Fibroblast of lung (primary cell): Measurements from ENCODE around the gene RPL29. TPM values are rescaled to one million over a fixed set of nuclear protein-coding genes. Genes with fewer than 3 reads are reported as not detected.

ENCODE experiments used
- DNase-seq, 2 donors: peaks; one replicate each; pipeline versions ENCODE4 v3.0.0 to v3.0.0-alpha.2; 2010; ENCODE audit warnings: low read depth in 2 of 2
- H2AFZ ChIP-seq: 2 replicates; pipeline ENCODE4 v1.5.1; 2012; ENCODE audit warnings: low read length, control low read depth, inconsistent platforms
- H3K27ac ChIP-seq: 2 replicates; pipeline ENCODE4 v1.5.1; 2011; ENCODE audit warnings: low read length, control low read depth; ENCODE audit not compliant: insufficient read depth
- H3K27me3 ChIP-seq: 2 replicates; pipeline ENCODE4 v1.5.1; 2011; ENCODE audit warnings: mild to moderate bottlenecking, low read length; ENCODE audit not compliant: control insufficient read depth, insufficient read depth
- H3K36me3 ChIP-seq: 2 replicates; pipeline ENCODE4 v1.5.1; 2011; ENCODE audit warnings: low read length; ENCODE audit not compliant: control insufficient read depth, insufficient read depth
- H3K4me1 ChIP-seq: 2 replicates; pipeline ENCODE4 v1.5.1; 2011; ENCODE audit warnings: low read length; ENCODE audit not compliant: control insufficient read depth, insufficient read depth; ENCODE audit errors: extremely low read depth
- H3K4me2 ChIP-seq: 2 replicates; pipeline ENCODE4 v1.5.1; 2011; ENCODE audit warnings: low read length, control low read depth; ENCODE audit not compliant: insufficient read depth; ENCODE audit errors: extremely low read depth
- H3K4me3 ChIP-seq, 4 experiments: fragments of 200-600 bp in 1 of 4; sonication (generic) in 1 of 4; replicated peaks in 1 of 4; 2 replicates each; pipeline ENCODE4 v1.5.1; 2011 to 2016; ENCODE audit warnings: low read length in 4 of 4, low read depth in 3 of 4, mild to moderate bottlenecking in 3 of 4, control low read depth in 2 of 4, inconsistent platforms in 1 of 4, mixed read lengths in 1 of 4; ENCODE audit not compliant: insufficient read depth in 1 of 4; ENCODE audit errors: control extremely low read depth in 1 of 4
- H3K79me2 ChIP-seq: 2 replicates; pipeline ENCODE4 v1.5.1; 2012; ENCODE audit warnings: mild to moderate bottlenecking, low read length, inconsistent platforms; ENCODE audit not compliant: control insufficient read depth, insufficient read depth
- H3K9ac ChIP-seq: 2 replicates; pipeline ENCODE4 v1.5.1; 2011; ENCODE audit warnings: mild to moderate bottlenecking, low read length, control low read depth; ENCODE audit not compliant: insufficient read depth
- H3K9me3 ChIP-seq: 2 replicates; pipeline ENCODE4 v1.5.1; 2012; ENCODE audit warnings: low read depth, low read length; ENCODE audit not compliant: control insufficient read depth, insufficient read depth
- H4K20me1 ChIP-seq: 2 replicates; pipeline ENCODE4 v1.5.1; 2011; ENCODE audit warnings: low read length; ENCODE audit not compliant: control insufficient read depth, insufficient read depth; ENCODE audit errors: extremely low read depth
- CTCF ChIP-seq, 2 donors: IDR thresholded peaks in 1 of 2; conservative IDR thresholded peaks in 1 of 2; 1 replicate in 1 of 2; 2 replicates in 1 of 2; pipeline ENCODE4 v1.5.1; 2011 to 2012; ENCODE audit warnings: low read length in 2 of 2, control low read depth in 1 of 2, inconsistent platforms in 1 of 2, low read depth in 1 of 2, mild to moderate bottlenecking in 1 of 2
- EZH2 ChIP-seq: IDR thresholded peaks from 2 replicates; pipeline ENCODE4 v1.5.1; 2012; ENCODE audit warnings: low read length, control low read depth, mild to moderate bottlenecking; ENCODE audit errors: missing control alignments
- polyA plus RNA-seq, 2 donors: library from polyadenylated mRNA; depleted of rRNA in 1 of 2; stranded (reverse) in 1 of 2; unstranded in 1 of 2; fragments of >200 nt; gene quantifications; 2 replicates each; pipeline ENCODE4 v1.2.1, GENCODE V29; 2011 to 2012; ENCODE audit warnings: missing spikeins in 1 of 2
- total RNA-seq: library from RNA; depleted of rRNA; stranded (reverse); fragments of >200 nt; gene quantifications from 2 replicates; pipeline ENCODE4 v1.2.1, GENCODE V29; 2014

RPL29 gene
- total and polyA plus RNA-seq, 2 donors (not counting 1 experiment from before 2014, with no cell fraction given): 1,076 to 1,512 TPM

- TF ChIP-seq EZH2 (no peak), CTCF (conservative IDR thresholded peaks at IDR 0.05 in 1 of 2, IDR thresholded peaks at IDR 0.05 in 1 of 2; ENCODE audit: low read depth in 1 of 2, low read length in 2 of 2) (no peak)
- Histone ChIP-seq H3K9ac (no peak overlapping the region), H3K27ac (no peak overlapping the region), H3K4me1 (no peaks in the 10 kb centered on the region), H4K20me1 (no peaks in the 10 kb centered on the region), H3K9me3 (no peaks in the 10 kb centered on the region), H3K4me2 (no peak overlapping the region), H3K79me2 (no peaks in the 10 kb centered on the region), H3K4me3 (no peak overlapping the region), H3K27me3 (peaks cover 5% of the 10 kb centered on the region), H2AFZ (no peak overlapping the region), H3K36me3 (peaks cover 5% of the 10 kb centered on the region)
- no peak for DNase-seq
Observed at GRCh38 chr3:51954105-51954504, 41.6 kb downstream of the RPL29 start.

GRCh38 chr3:51953445-51953844, 42.2 kb downstream of the RPL29 start:
- Histone ChIP-seq H4K20me1 (no peaks in the 10 kb centered on the region), H3K27me3 (peaks cover 5% of the 10 kb centered on the region), H3K36me3 (peaks cover 3% of the 10 kb centered on the region), H3K4me3 (no peak overlapping the region), H3K9me3 (no peaks in the 10 kb centered on the region), H3K9ac (no peak overlapping the region), H2AFZ (no peak overlapping the region), H3K79me2 (no peaks in the 10 kb centered on the region), H3K27ac (no peak overlapping the region), H3K4me2 (no peak overlapping the region), H3K4me1 (no peaks in the 10 kb centered on the region)
- TF ChIP-seq EZH2 (no peak), CTCF (conservative IDR thresholded peaks at IDR 0.05 in 1 of 2, IDR thresholded peaks at IDR 0.05 in 1 of 2; ENCODE audit: low read depth in 1 of 2, low read length in 2 of 2) (no peak)
- DNase-seq: peak; percentile 63 to 68

- no peak for DNase-seq
Observed at GRCh38 chr3:51950899-51951298, 44.8 kb downstream of the RPL29 start.

More at GRCh38 chr3:51950899-51951298, 44.8 kb downstream of the RPL29 start:
- Histone ChIP-seq H3K27ac (no peak overlapping the region), H3K27me3 (peaks cover 5% of the 10 kb centered on the region), H4K20me1 (no peaks in the 10 kb centered on the region), H3K4me3 (no peak overlapping the region), H3K36me3 (peaks cover 3% of the 10 kb centered on the region), H3K9ac (no peak overlapping the region), H3K79me2 (no peaks in the 10 kb centered on the region), H3K9me3 (no peaks in the 10 kb centered on the region), H2AFZ (no peak overlapping the region), H3K4me2 (no peak overlapping the region), H3K4me1 (no peaks in the 10 kb centered on the region)
- TF ChIP-seq EZH2 (no peak), CTCF (conservative IDR thresholded peaks at IDR 0.05 in 1 of 2, IDR thresholded peaks at IDR 0.05 in 1 of 2; ENCODE audit: low read depth in 1 of 2, low read length in 2 of 2) (no peak)
